IPS-NIHi7 (cell line): ENCODE data around the gene PITRM1.

Experiments
- DNase-seq: peaks from one replicate; pipeline ENCODE4 v3.0.0; 2012; ENCODE audit warnings: mixed read lengths; ENCODE audit errors: extremely low spot score

Gene PITRM1

DNA sequence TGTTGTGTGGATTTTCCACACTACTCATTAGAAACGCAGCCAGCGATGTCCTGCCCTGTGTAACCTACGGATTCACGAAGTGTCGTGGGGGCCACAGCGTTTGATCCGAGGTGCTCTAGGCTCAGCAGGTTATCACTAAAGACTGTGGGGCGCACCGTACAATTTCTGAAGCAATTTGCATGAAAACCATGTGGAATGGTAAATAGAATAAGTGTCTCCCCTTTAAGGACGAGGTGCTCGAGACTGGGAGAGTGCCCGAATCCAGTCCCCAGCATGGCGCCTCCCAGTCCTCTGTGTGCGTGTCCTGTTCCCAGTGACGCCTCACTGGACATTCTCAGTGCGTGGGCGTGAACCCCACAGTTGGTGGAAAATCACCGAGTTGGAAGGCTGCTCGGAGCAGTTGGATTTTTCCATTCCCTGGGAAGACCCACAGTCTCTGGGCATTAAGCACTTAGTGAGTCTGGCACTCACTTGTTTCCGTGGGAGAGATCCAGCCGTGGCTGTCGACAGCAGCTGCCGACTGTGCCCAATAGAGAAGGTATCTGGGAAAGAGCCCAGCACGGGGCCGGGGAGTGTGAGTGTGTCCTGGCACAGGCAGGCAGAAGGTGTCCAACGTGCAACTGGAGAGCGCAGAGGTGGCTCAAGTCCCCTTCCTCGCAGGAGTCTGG is 68.2 kb downstream of the PITRM1 start:
- no peak for DNase-seq

GRCh38 chr10:3103646-3104045 is 68.9 kb downstream of the PITRM1 start:
- DNase-seq: no peak

DNA sequence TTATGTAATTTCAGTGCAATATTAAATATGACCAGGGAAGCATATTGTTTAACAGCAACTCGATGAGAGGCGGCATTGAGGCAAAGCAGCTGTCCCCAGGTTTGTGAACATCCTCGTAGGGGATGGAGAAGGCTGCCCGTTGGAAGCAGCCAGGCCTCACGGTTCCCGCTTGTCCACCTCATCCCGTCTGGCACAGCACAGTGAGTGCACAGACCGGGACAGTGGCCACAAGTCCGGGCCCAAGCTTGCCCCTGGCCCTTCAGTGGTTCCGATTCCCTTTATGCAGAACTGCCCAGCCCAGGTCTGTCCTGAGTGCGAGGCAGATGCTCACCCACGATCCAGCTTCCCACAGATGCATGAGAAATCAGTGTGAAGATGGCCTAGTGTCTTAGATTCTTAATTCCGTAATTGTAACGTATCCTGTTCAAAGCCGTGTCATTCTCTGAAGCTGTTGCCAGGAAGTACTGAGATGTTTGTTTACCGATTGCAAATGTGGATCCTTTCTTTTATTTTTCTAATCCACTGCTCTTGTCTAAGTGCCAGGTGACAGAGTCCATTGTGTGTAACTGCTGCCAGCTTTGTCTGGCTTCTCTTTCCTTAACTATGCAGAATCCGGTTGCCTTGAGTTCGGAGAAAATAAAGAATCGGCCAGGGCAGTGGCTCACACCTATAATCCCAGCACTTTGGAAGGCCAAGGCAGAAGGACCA is 69.7 kb downstream of the PITRM1 start:
- DNase-seq: no peak

GRCh38 chr10:3100856-3101640 is 71.5 kb downstream of the PITRM1 start:
- no peak for DNase-seq

- no peak for DNase-seq
These were observed 72.3 kb downstream of the PITRM1 start for GRCh38 chr10:3100093-3100792.

GRCh38 chr10:3099291-3100092 is 73.1 kb downstream of the PITRM1 start:
- DNase-seq: no peak

DNA sequence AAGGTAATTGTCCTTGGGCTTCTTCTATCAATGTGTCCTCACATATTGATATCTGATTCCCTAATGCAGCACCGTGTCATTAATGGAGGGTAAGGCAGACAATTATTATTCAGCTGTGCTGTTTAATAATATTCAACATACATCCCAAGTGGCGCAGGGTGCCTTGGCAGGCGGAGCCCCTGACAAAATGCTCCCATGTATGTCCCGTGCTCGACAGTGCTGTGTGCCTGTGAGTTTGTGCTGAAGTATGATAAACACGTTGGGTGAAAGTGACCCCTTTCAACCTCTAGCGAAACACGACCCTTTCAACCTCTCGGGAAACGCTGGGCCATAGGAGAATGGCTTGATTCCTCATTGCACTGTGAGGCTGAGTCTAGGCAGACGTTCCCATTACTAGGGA is 73.9 kb downstream of the PITRM1 start:
- no peak for DNase-seq

- no peak for DNase-seq
These were observed 75.4 kb downstream of the PITRM1 start for GRCh38 chr10:3097160-3097559.

DNA sequence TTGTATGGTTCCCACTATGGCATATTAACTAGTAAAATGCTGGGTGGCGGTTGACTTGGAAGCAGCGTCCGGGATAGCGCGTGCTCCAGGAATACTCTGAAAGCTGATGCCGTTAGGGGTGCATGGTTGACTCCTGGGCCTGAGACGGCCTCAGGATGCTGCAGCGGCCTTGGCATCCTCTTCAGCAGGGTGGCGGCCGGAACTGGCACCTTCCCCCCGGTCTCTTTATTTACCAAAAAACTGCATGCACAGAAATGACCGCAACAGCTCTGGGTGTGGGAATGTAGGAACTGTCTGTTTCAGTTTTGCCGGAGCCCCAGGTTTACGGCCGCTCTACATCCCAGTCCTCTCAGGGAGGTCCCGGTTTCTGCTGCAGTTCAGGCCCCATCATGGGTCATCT is 76.4 kb downstream of the PITRM1 start:
- no peak for DNase-seq

GRCh38 chr10:3095373-3096139 is 77.0 kb downstream of the PITRM1 start:
- DNase-seq: no peak

DNA sequence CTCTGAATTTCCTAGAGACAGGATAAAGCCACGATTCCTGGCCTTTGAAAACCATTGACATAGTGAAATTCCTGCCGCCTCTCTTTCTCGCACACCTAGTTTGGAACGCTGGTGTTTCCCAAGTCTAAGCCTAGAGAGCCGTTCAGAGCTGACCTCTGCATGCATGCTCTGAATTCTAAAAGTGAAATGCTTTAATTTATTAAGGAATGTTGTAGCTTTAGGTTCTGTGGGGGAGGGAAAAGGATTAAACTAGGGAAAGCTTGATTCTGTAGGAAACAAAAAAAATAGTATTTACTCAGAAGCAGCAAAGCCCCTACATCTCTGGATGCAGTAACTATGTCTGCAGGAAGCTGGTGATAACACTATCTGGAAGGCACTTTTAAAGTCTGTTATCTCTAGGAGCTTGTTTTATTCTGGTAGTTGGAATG is 78.0 kb downstream of the PITRM1 start:
- DNase-seq: no peak

DNA sequence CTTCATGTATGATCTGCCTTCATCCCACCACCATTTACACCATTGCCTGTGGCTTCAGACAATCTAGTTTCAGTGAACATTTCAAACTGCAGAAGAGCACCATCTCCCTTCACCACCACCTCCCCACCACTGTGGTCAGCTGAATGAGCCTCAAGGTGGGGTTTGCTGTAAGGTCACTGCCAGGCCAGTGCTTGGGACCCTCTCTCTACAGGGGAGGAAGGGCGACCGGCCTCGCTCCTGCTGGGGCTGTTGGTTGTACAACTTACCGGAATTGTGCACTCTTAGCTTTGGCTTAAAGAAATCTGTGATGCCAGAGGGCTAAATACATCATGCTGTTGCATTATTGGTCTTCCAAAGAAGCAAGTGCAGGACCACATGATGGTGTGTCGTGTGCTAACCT is 78.6 kb downstream of the PITRM1 start:
- no peak for DNase-seq

- no peak for DNase-seq
These were observed 80.7 kb downstream of the PITRM1 start for GRCh38 chr10:3091921-3092320.

- DNase-seq: no peak
These were observed 81.4 kb downstream of the PITRM1 start for GRCh38 chr10:3090914-3091787.

GRCh38 chr10:3090388-3090787 is 82.2 kb downstream of the PITRM1 start:
- no peak for DNase-seq
